Measurements from ENCODE around the gene TRIP13. TPM values are rescaled to one million over a fixed set of nuclear protein-coding genes. Genes with fewer than 3 reads are reported as not detected.

Gene TRIP13
- total and polyA plus RNA-seq, 2 experiments from 2014 or later = 42.5 to 44.8 TPM

GRCh38 chr5:966345-966710 lies 73.6 kb downstream of the TRIP13 start (continued):
- TF ChIP-seq ZNF462 (CRISPR knock-in tag; IDR thresholded peaks at IDR 0.05) (no peak), ZNF331 (CRISPR knock-in tag; IDR thresholded peaks at IDR 0.05; ENCODE audit: low read depth) (no peak)

GRCh38 chr5:966941-967340 lies 74.3 kb downstream of the TRIP13 start:
- Histone ChIP-seq H3K27ac (ENCODE audit: low read depth) (no peak overlapping the region), H3K9me2 (ENCODE audit: insufficient read depth) (no peaks in the 10 kb centered on the region), H3K79me2 (replicated peaks; ENCODE audit: insufficient read depth) (no peaks in the 10 kb centered on the region), H3K36me3 (ENCODE audit: insufficient read depth) (no peaks in the 10 kb centered on the region), H3K4me2 (no peak overlapping the region), H3F3A (replicated peaks; ENCODE audit: low read depth) (no peaks in the 10 kb centered on the region), H3K4me1 (ENCODE audit: insufficient read depth) (no peaks in the 10 kb centered on the region), H2AFZ (no peak overlapping the region), H3K4me3 (no peak overlapping the region), H3K27me3 (ENCODE audit: insufficient read depth) (no peaks in the 10 kb centered on the region), H4K20me1 (replicated peaks; ENCODE audit: insufficient read depth) (no peaks in the 10 kb centered on the region)
- Mint-ChIP-seq H3K27ac (no peak overlapping the region), H3K4me3 (no peak overlapping the region), H3K36me3 (ENCODE audit: low read depth) (no peaks in the 10 kb centered on the region), H3K27me3 (ENCODE audit: insufficient read depth, low read depth, poor library complexity) (peaks cover 9% of the 10 kb centered on the region), H3K4me1 (no peaks in the 10 kb centered on the region), H3K9me3 (peaks cover 2% of the 10 kb centered on the region; the same call in 1 of the 3 replicates)
- DNase-seq (ENCODE audit: low spot score) (no peak), ATAC-seq (no peak)
- TF ChIP-seq NANOG (IDR thresholded peaks at IDR 0.05; ENCODE audit: borderline replicate concordance) = no peak
- TF ChIP-seq ZNF462 (CRISPR knock-in tag; IDR thresholded peaks at IDR 0.05) = no peak
- TF ChIP-seq POLR2AphosphoS5 (IDR thresholded peaks at IDR 0.05; ENCODE audit: low read depth) = no peak
- no peak for TF ChIP-seq JUNB (IDR thresholded peaks at IDR 0.05; ENCODE audit: unreplicated experiment)
- no peak for TF ChIP-seq CTCF (conservative IDR thresholded peaks at IDR 0.05; ENCODE audit: low read depth in 2 of 2)
- no peak for TF ChIP-seq EZH2phosphoT487 (IDR thresholded peaks at IDR 0.05; ENCODE audit: unreplicated experiment)
